ENCODE measurements around the gene SLC39A11. TPM values are rescaled to one million over a fixed set of nuclear protein-coding genes. Genes with fewer than 3 reads are reported as not detected.

The SLC39A11 gene
- total RNA-seq, 1 donor from 2014 or later = 5.5 TPM

- H3K27ac ChIP-seq = no peak overlapping the region
- Mint-ChIP-seq H3K4me1 (no peaks in the 10 kb centered on the region), H3K4me3 (no peak overlapping the region), H3K36me3 (peaks cover 3% of the 10 kb centered on the region), H3K27me3 (ENCODE audit: insufficient read depth, low read depth) (peaks cover 13% of the 10 kb centered on the region), H3K9me3 (peaks cover 37% of the 10 kb centered on the region), H3K27ac (no peak overlapping the region)
- no peaks in the 10 kb centered on the region for H4K20me1 ChIP-seq (ENCODE audit: low read depth)
- H3K4me3 ChIP-seq = no peak overlapping the region
- H3K9ac ChIP-seq = no peak overlapping the region
- H2AFZ ChIP-seq (replicated peaks) = no peak overlapping the region
- no peak overlapping the region for H3K4me2 ChIP-seq
- no peaks in the 10 kb centered on the region for H3K9me3 ChIP-seq (ENCODE audit: low read depth)
- H3K4me1 ChIP-seq = no peaks in the 10 kb centered on the region
- no peaks in the 10 kb centered on the region for H3K27me3 ChIP-seq
- no peak for DNase-seq (ENCODE audit: low spot score)
- H3K36me3 ChIP-seq = no peaks in the 10 kb centered on the region
- H3F3A ChIP-seq (ENCODE audit: low read depth) = no peaks in the 10 kb centered on the region
- H3K79me2 ChIP-seq (ENCODE audit: low read depth) = no peaks in the 10 kb centered on the region
- TF ChIP-seq CTCF (IDR thresholded peaks at IDR 0.05) (no peak), EZH2phosphoT487 (IDR thresholded peaks at IDR 0.05) (no peak), EZH2 (IDR thresholded peaks at IDR 0.05) (no peak)
Observed at GRCh38 chr17:72875361-72875760, 217.1 kb downstream of the SLC39A11 start.

- H3K4me3 Mint-ChIP-seq = no peak overlapping the region
- no peaks in the 10 kb centered on the region for H3F3A ChIP-seq (ENCODE audit: low read depth)
- TF ChIP-seq CTCF (IDR thresholded peaks at IDR 0.05) (no peak), EZH2phosphoT487 (IDR thresholded peaks at IDR 0.05) (no peak), EZH2 (IDR thresholded peaks at IDR 0.05) (no peak)
- H3K27ac Mint-ChIP-seq = no peak overlapping the region
- H3K4me2 ChIP-seq = no peak overlapping the region
- no peaks in the 10 kb centered on the region for H3K36me3 ChIP-seq
- H3K9me3 ChIP-seq (ENCODE audit: low read depth) = no peaks in the 10 kb centered on the region
- H3K27ac ChIP-seq = no peak overlapping the region
- DNase-seq (ENCODE audit: low spot score) = no peak
- peaks cover 8% of the 10 kb centered on the region for H3K27me3 Mint-ChIP-seq (ENCODE audit: insufficient read depth, low read depth)
- H3K4me3 ChIP-seq = no peak overlapping the region
- H3K79me2 ChIP-seq (ENCODE audit: low read depth) = no peaks in the 10 kb centered on the region
- H3K27me3 ChIP-seq = no peaks in the 10 kb centered on the region
- H3K4me1 ChIP-seq = no peaks in the 10 kb centered on the region
- H2AFZ ChIP-seq (replicated peaks) = no peak overlapping the region
- H4K20me1 ChIP-seq (ENCODE audit: low read depth) = no peaks in the 10 kb centered on the region
- peaks cover 15% of the 10 kb centered on the region for H3K9me3 Mint-ChIP-seq
- no peak overlapping the region for H3K9ac ChIP-seq
- peaks cover 3% of the 10 kb centered on the region for H3K36me3 Mint-ChIP-seq
- H3K4me1 Mint-ChIP-seq = no peaks in the 10 kb centered on the region
Observed at GRCh38 chr17:72872396-72872795, 220.1 kb downstream of the SLC39A11 start.

- no peak for DNase-seq (ENCODE audit: low spot score)
- Histone ChIP-seq H4K20me1 (ENCODE audit: low read depth) (no peaks in the 10 kb centered on the region), H3K27ac (no peak overlapping the region), H3F3A (ENCODE audit: low read depth) (no peaks in the 10 kb centered on the region), H3K4me3 (no peak overlapping the region), H3K27me3 (no peaks in the 10 kb centered on the region), H3K9ac (no peak overlapping the region), H2AFZ (replicated peaks) (no peak overlapping the region), H3K9me3 (ENCODE audit: low read depth) (peaks cover 7% of the 10 kb centered on the region), H3K4me1 (no peaks in the 10 kb centered on the region), H3K36me3 (no peaks in the 10 kb centered on the region), H3K4me2 (no peak overlapping the region), H3K79me2 (ENCODE audit: low read depth) (no peaks in the 10 kb centered on the region)
- peaks cover 6% of the 10 kb centered on the region for H3K9me3 Mint-ChIP-seq
- no peak for TF ChIP-seq EZH2 (IDR thresholded peaks at IDR 0.05)
- TF ChIP-seq EZH2phosphoT487 (IDR thresholded peaks at IDR 0.05) = no peak
- no peak for TF ChIP-seq CTCF (IDR thresholded peaks at IDR 0.05)
- peaks cover 8% of the 10 kb centered on the region for H3K27me3 Mint-ChIP-seq (ENCODE audit: insufficient read depth, low read depth)
- H3K4me1 Mint-ChIP-seq = no peaks in the 10 kb centered on the region
- no peak overlapping the region for H3K27ac Mint-ChIP-seq
- H3K36me3 Mint-ChIP-seq = peaks cover 2% of the 10 kb centered on the region
- no peak overlapping the region for H3K4me3 Mint-ChIP-seq
Observed at GRCh38 chr17:72870367-72870985, 222.0 kb downstream of the SLC39A11 start.
